ENCODE results near the gene CEP89. TPM values are rescaled to one million over a fixed set of nuclear protein-coding genes. Genes with fewer than 3 reads are reported as not detected.

The CEP89 gene
- total and polyA plus RNA-seq, 4 donors: 8.7 to 18.7 (median 14.0) TPM

DNA sequence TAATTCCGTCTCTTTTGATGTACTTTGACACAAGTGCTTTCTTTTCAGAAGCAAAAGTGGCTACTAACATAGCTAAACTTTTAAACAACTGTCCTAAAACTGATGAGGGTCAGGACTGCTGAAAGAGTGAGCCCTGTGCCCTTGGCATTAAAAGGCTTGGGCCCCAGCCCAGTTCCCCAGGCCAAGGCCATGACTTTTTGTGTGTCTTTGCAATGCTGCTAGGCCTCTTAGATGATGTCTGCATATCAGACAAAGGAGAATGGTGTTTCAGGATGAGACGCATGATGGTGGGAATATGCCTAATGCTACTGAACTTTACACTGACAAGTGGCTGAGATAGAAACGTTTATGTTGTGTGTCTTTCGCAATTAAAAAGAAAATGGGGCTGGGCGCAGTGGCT, 140.1 kb downstream of the CEP89 start:
- Histone ChIP-seq H3K9ac (ENCODE audit: insufficient read depth in 1 of 2, low read length in 2 of 2) (no peak overlapping the region), H3K27ac (ENCODE audit: low read depth in 1 of 2, low read length in 1 of 2) (no peak overlapping the region), H3K4me3 (no peak overlapping the region), H3K9me3 (ENCODE audit: control insufficient read depth in 4 of 4, insufficient read depth in 3 of 4, low read length in 3 of 4) (no peaks in the 10 kb centered on the region), H3K36me3 (ENCODE audit: control insufficient read depth in 4 of 4, insufficient read depth in 4 of 4, low read length in 4 of 4) (no peaks in the 10 kb centered on the region), H3K4me1 (ENCODE audit: control insufficient read depth in 5 of 5, insufficient read depth in 5 of 5, low read length in 5 of 5) (no peaks in the 10 kb centered on the region), H3K27me3 (ENCODE audit: control insufficient read depth in 3 of 3, insufficient read depth in 3 of 3, low read length in 2 of 3) (no peaks in the 10 kb centered on the region)
- TF ChIP-seq, protein P1, sequence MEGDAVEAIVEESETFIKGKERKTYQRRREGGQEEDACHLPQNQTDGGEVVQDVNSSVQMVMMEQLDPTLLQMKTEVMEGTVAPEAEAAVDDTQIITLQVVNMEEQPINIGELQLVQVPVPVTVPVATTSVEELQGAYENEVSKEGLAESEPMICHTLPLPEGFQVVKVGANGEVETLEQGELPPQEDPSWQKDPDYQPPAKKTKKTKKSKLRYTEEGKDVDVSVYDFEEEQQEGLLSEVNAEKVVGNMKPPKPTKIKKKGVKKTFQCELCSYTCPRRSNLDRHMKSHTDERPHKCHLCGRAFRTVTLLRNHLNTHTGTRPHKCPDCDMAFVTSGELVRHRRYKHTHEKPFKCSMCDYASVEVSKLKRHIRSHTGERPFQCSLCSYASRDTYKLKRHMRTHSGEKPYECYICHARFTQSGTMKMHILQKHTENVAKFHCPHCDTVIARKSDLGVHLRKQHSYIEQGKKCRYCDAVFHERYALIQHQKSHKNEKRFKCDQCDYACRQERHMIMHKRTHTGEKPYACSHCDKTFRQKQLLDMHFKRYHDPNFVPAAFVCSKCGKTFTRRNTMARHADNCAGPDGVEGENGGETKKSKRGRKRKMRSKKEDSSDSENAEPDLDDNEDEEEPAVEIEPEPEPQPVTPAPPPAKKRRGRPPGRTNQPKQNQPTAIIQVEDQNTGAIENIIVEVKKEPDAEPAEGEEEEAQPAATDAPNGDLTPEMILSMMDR (IDR thresholded peaks at IDR 0.05; ENCODE audit: control extremely low read depth, extremely low read depth): no peak
- ATAC-seq (ENCODE audit: insufficient read depth, low FRiP score) (no peak), DNase-seq (no peak)
- WGBS, 2 donors: 89 to 91% methylated on average over 5 of the region's 5 CpGs

DNA sequence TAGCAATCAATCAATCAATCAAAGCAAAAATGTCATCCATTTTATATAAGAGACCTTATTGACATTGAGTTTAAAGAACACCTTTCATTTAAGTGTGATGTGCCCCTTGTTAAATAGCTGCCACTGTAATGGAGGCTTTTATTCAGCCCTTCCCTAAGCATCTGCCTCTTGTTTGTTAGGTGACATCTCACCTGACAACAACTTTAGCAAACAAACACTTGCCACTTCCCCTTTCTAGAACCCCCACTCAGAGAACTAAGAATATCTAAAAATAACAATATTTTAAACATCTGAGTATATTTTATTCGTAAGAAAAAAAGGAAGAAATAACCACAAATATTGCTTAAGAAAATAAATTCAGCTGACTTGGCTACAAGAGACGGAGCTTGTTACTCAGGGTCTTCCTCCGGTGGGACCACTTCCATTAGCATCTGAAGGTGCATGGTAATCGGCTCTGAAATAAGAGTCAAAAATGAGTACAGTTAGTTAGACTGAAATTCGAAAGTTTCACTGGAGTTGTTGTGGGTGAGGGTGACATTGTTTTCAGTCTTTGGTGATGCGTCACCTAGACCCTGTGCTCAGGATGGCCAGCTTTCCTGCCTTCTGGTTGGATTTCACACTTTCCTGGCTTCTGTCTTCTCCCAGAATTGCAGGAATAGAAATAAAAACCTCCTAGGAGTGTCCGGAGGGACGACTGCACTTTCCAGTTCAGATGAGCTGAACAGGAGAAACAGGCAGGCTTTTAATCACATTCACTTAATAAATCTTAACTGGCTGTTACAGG, 141.3 kb downstream of the CEP89 start:
- Histone ChIP-seq H3K9me3 (ENCODE audit: control insufficient read depth in 4 of 4, insufficient read depth in 3 of 4, low read length in 3 of 4) (no peaks in the 10 kb centered on the region), H3K27ac (ENCODE audit: low read depth in 1 of 2, low read length in 1 of 2) (no peak overlapping the region), H3K36me3 (ENCODE audit: control insufficient read depth in 4 of 4, insufficient read depth in 4 of 4, low read length in 4 of 4) (no peaks in the 10 kb centered on the region), H3K4me3 (no peak overlapping the region), H3K9ac (ENCODE audit: insufficient read depth in 1 of 2, low read length in 2 of 2) (no peak overlapping the region), H3K27me3 (ENCODE audit: control insufficient read depth in 3 of 3, insufficient read depth in 3 of 3, low read length in 2 of 3) (no peaks in the 10 kb centered on the region), H3K4me1 (ENCODE audit: control insufficient read depth in 5 of 5, insufficient read depth in 5 of 5, low read length in 5 of 5) (no peaks in the 10 kb centered on the region)
- no peak for ATAC-seq (ENCODE audit: insufficient read depth, low FRiP score)
- TF ChIP-seq, protein P1 (IDR thresholded peaks at IDR 0.05; ENCODE audit: control extremely low read depth, extremely low read depth): no peak
- no peak for DNase-seq
- 74 to 80% methylated on average over 8 of the region's 8 CpGs for WGBS, 2 donors

DNA sequence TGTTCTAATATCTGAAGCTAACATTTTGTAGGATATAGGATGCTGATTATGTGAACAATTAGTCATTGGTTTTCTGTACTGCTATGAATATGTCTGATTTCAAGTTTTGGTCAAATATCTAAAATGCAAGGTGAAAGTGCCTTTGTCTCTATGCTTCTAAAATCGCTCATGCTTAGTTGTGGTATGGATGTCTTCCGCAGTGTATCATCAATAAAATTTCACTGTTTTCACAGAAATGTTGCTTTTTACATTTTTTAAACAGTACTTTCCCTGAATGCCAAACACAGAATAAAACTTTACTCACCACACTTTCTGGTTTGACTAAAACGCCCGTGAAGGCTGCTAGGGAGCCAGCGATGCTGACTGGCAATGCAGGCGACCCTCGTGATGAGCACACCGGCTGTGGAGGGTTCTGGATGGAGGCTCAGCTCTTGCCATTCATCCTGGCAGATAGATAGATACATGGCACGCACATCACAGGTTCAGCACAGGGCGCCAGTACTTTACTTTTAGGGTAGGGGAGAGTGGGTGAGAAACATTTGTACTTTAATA, 142.3 kb downstream of the CEP89 start:
- TF ChIP-seq, protein P1 (IDR thresholded peaks at IDR 0.05; ENCODE audit: control extremely low read depth, extremely low read depth): no peak
- Histone ChIP-seq H3K4me1 (ENCODE audit: control insufficient read depth in 5 of 5, insufficient read depth in 5 of 5, low read length in 5 of 5) (no peaks in the 10 kb centered on the region), H3K9ac (ENCODE audit: insufficient read depth in 1 of 2, low read length in 2 of 2) (no peak overlapping the region), H3K4me3 (no peak overlapping the region), H3K27me3 (ENCODE audit: control insufficient read depth in 3 of 3, insufficient read depth in 3 of 3, low read length in 2 of 3) (no peaks in the 10 kb centered on the region), H3K27ac (ENCODE audit: low read depth in 1 of 2, low read length in 1 of 2) (no peak overlapping the region), H3K36me3 (ENCODE audit: control insufficient read depth in 4 of 4, insufficient read depth in 4 of 4, low read length in 4 of 4) (no peaks in the 10 kb centered on the region), H3K9me3 (ENCODE audit: control insufficient read depth in 4 of 4, insufficient read depth in 3 of 4, low read length in 3 of 4) (no peaks in the 10 kb centered on the region)
- DNase-seq (no peak), ATAC-seq (ENCODE audit: insufficient read depth, low FRiP score) (no peak)
- 92 to 93% methylated on average over 10 of the region's 10 CpGs for WGBS, 2 donors

All from lung (tissue), 12 donors.